H9 (cell line): ENCODE results near the gene SLC16A2. TPM values are rescaled to one million over a fixed set of nuclear protein-coding genes. Genes with fewer than 3 reads are reported as not detected.

Experiments used
- DNase-seq: peaks from one replicate; pipeline ENCODE4 v3.0.0-alpha.2; 2017
- H2AFZ ChIP-seq: one replicate; pipeline ENCODE4 v1.6.1; 2013; ENCODE audit warnings: mild to moderate bottlenecking, low read length, control low read depth, moderate library complexity
- H2AK5ac ChIP-seq: 2 replicates; pipeline ENCODE4 v1.6.1; 2013; ENCODE audit warnings: low read length, control low read depth, mixed read lengths; ENCODE audit not compliant: insufficient read length
- H2BK120ac ChIP-seq: one replicate; pipeline ENCODE4 v1.6.1; 2013; ENCODE audit warnings: low read depth, mild to moderate bottlenecking, low read length, control low read depth, inconsistent platforms; ENCODE audit not compliant: poor library complexity, severe bottlenecking
- H2BK12ac ChIP-seq: 2 replicates; pipeline ENCODE4 v1.6.1; 2013; ENCODE audit warnings: low read length, control low read depth, mixed read lengths, low read depth; ENCODE audit not compliant: insufficient read length
- H2BK15ac ChIP-seq: 2 replicates; pipeline ENCODE4 v1.6.1; 2013; ENCODE audit warnings: low read depth, low read length, control low read depth
- H2BK20ac ChIP-seq: one replicate; pipeline ENCODE4 v1.6.1; 2013; ENCODE audit warnings: low read depth, mild to moderate bottlenecking, low read length, control low read depth, inconsistent platforms; ENCODE audit not compliant: poor library complexity, severe bottlenecking
- H2BK5ac ChIP-seq: 2 replicates; pipeline ENCODE4 v1.6.1; 2013; ENCODE audit warnings: low read length, control low read depth, mixed read lengths; ENCODE audit not compliant: insufficient read length
- H3K14ac ChIP-seq: 2 replicates; pipeline ENCODE4 v1.6.1; 2013; ENCODE audit warnings: low read length, control low read depth; ENCODE audit not compliant: insufficient read depth
- H3K18ac ChIP-seq: 2 replicates; pipeline ENCODE4 v1.6.1; 2013; ENCODE audit warnings: low read depth, mild to moderate bottlenecking, mixed read lengths, low read length, control low read depth; ENCODE audit not compliant: insufficient read length
- H3K23ac ChIP-seq: 2 replicates; pipeline ENCODE4 v1.6.1; 2013; ENCODE audit warnings: low read length, control low read depth, mixed read lengths, low read depth; ENCODE audit not compliant: insufficient read length
- H3K23me2 ChIP-seq: 2 replicates; pipeline ENCODE4 v1.6.1; 2013; ENCODE audit warnings: low read depth, mild to moderate bottlenecking, mixed read lengths, low read length, control low read depth; ENCODE audit not compliant: insufficient read length, poor library complexity, severe bottlenecking
- H3K27ac ChIP-seq: 2 replicates; pipeline ENCODE4 v1.5.1; 2013; ENCODE audit warnings: low read length, control low read depth, mixed read lengths, low read depth; ENCODE audit not compliant: insufficient read length
- H3K27me3 ChIP-seq: 2 replicates; pipeline ENCODE4 v1.6.1; 2013; ENCODE audit warnings: low read length, control low read depth, inconsistent platforms; ENCODE audit not compliant: insufficient read depth
- H3K4ac ChIP-seq: 2 replicates; pipeline ENCODE4 v1.6.1; 2013; ENCODE audit warnings: low read depth, mild to moderate bottlenecking, control low read depth, inconsistent platforms, low read length, moderate library complexity
- H3K4me1 ChIP-seq: 2 replicates; pipeline ENCODE4 v1.6.1; 2013; ENCODE audit warnings: low read length, control low read depth, inconsistent platforms; ENCODE audit not compliant: insufficient read depth
- H3K4me2 ChIP-seq: 2 replicates; pipeline ENCODE4 v1.6.1; 2013; ENCODE audit warnings: low read length, control low read depth, mixed read lengths; ENCODE audit not compliant: insufficient read length, insufficient read depth
- H3K56ac ChIP-seq: 2 replicates; pipeline ENCODE4 v1.6.1; 2013; ENCODE audit warnings: low read depth, mild to moderate bottlenecking, mixed read lengths, low read length, control low read depth; ENCODE audit not compliant: insufficient read length
- H3K79me1 ChIP-seq: 2 replicates; pipeline ENCODE4 v1.6.1; 2013; ENCODE audit warnings: low read depth, mild to moderate bottlenecking, moderate library complexity, low read length, control low read depth, inconsistent platforms; ENCODE audit not compliant: insufficient read depth, poor library complexity, severe bottlenecking
- H3K79me2 ChIP-seq: 2 replicates; pipeline ENCODE4 v1.6.1; 2013; ENCODE audit warnings: low read length, control low read depth, inconsistent platforms; ENCODE audit not compliant: insufficient read depth
- H3K9ac ChIP-seq: 2 replicates; pipeline ENCODE4 v1.6.1; 2013; ENCODE audit warnings: low read length, control low read depth, mixed read lengths; ENCODE audit not compliant: insufficient read length; ENCODE audit errors: extremely low read depth
- H3K9me3 ChIP-seq: one replicate; pipeline ENCODE4 v1.6.1; 2013; ENCODE audit warnings: low read depth, low read length, inconsistent platforms; ENCODE audit not compliant: control insufficient read depth
- H3T11ph ChIP-seq: one replicate; pipeline ENCODE4 v1.6.1; 2013; ENCODE audit warnings: mild to moderate bottlenecking, low read length, control low read depth, inconsistent platforms
- H4K20me1 ChIP-seq: one replicate; pipeline ENCODE4 v1.6.1; 2013; ENCODE audit not compliant: control insufficient read depth, insufficient read length, insufficient read depth
- H4K5ac ChIP-seq: 2 replicates; pipeline ENCODE4 v1.6.1; 2013; ENCODE audit warnings: low read depth, mild to moderate bottlenecking, mixed read lengths, low read length, control low read depth; ENCODE audit not compliant: insufficient read length
- H4K8ac ChIP-seq: replicated peaks from 2 replicates; pipeline ENCODE4 v1.6.1; 2013; ENCODE audit warnings: low read length, control low read depth, mixed read lengths, low read depth; ENCODE audit not compliant: insufficient read length
- H4K91ac ChIP-seq: 2 replicates; pipeline ENCODE4 v1.6.1; 2013; ENCODE audit warnings: low read depth, mild to moderate bottlenecking, moderate library complexity, mixed read lengths, low read length, control low read depth; ENCODE audit not compliant: insufficient read length
- H3K27ac Mint-ChIP-seq, 3 experiments: 2 replicates in 2 of 3; 3 replicates in 1 of 3; pipeline ENCODE4 v1.8.0; 2020 to 2021; ENCODE audit warnings: mixed read lengths in 3 of 3, mild to moderate bottlenecking in 1 of 3, moderate library complexity in 1 of 3
- H3K27me3 Mint-ChIP-seq: 2 replicates; pipeline ENCODE4 v1.8.0; 2021; ENCODE audit warnings: low read depth, mild to moderate bottlenecking, moderate library complexity, mixed read lengths
- H3K36me3 Mint-ChIP-seq, 3 experiments: 2 replicates in 2 of 3; 3 replicates in 1 of 3; pipeline ENCODE4 v1.8.0; 2020 to 2021; ENCODE audit warnings: low read depth in 3 of 3, mixed read lengths in 3 of 3; ENCODE audit not compliant: insufficient read depth in 1 of 3
- H3K4me1 Mint-ChIP-seq, 2 experiments: 2 replicates each; pipeline ENCODE4 v1.8.0; 2020; ENCODE audit warnings: mixed read lengths in 2 of 2
- H3K4me3 Mint-ChIP-seq, 2 experiments: 2 replicates in 1 of 2; 3 replicates in 1 of 2; pipeline ENCODE4 v1.8.0; 2020 to 2021; ENCODE audit warnings: mild to moderate bottlenecking in 2 of 2, mixed read lengths in 2 of 2, moderate library complexity in 1 of 2
- H3K9me3 Mint-ChIP-seq, 2 experiments: 2 replicates in 1 of 2; 3 replicates in 1 of 2; pipeline ENCODE4 v1.8.0; 2020; ENCODE audit warnings: mild to moderate bottlenecking in 2 of 2, mixed read lengths in 2 of 2, moderate library complexity in 1 of 2
- CTCF ChIP-seq: fragments of 200-600 bp; sonication (generic); conservative IDR thresholded peaks from 3 replicates; pipeline ENCODE4 v1.8.0; 2021; ENCODE audit warnings: antibody characterized with exemption, mild to moderate bottlenecking
- WGBS: extraction: QIAGEN DNeasy Blood & Tissue Kit; methylation state at CpG from one replicate; pipeline ENCODE4 v1.1.7; 2013; ENCODE audit warnings: missing lambda C conversion rate, low lambda C conversion rate, mixed read lengths; ENCODE audit not compliant: insufficient read length; ENCODE audit errors: extremely low coverage; 5-methylcytosine and 5-hydroxymethylcytosine counted together
- total RNA-seq: library from RNA; stranded (reverse); gene quantifications from 2 replicates; pipeline ENCODE4 v1.2.1, GENCODE V29; 2021

The SLC16A2 gene
- total RNA-seq, 1 experiment from 2014 or later: 17.1 TPM

- H3K4me3 Mint-ChIP-seq: no peak overlapping the region
- Histone ChIP-seq H3K4me2 (no peak overlapping the region), H2BK5ac (no peak overlapping the region), H3K56ac (no peak overlapping the region), H3K4ac (no peak overlapping the region), H3K79me2 (no peaks in the 10 kb centered on the region), H2BK20ac (no peak overlapping the region), H3K23me2 (no peaks in the 10 kb centered on the region), H4K8ac (no peak overlapping the region), H2BK15ac (no peak overlapping the region), H4K20me1 (no peaks in the 10 kb centered on the region), H3T11ph (no peak overlapping the region), H4K91ac (no peak overlapping the region), H3K27ac (no peak overlapping the region), H3K79me1 (no peaks in the 10 kb centered on the region), H3K9me3 (peaks cover 9% of the 10 kb centered on the region), H3K4me1 (peaks cover 4% of the 10 kb centered on the region; the same call in 1 of the 2 replicates), H2AK5ac (no peak overlapping the region), H3K27me3 (no peaks in the 10 kb centered on the region), H3K14ac (no peak overlapping the region), H2BK120ac (no peak overlapping the region), H3K18ac (no peak overlapping the region), H2AFZ (no peak overlapping the region), H3K23ac (no peak overlapping the region), H4K5ac (no peak overlapping the region), H2BK12ac (no peak overlapping the region), H3K9ac (no peak overlapping the region)
- no peak for DNase-seq
- H3K27me3 Mint-ChIP-seq: no peaks in the 10 kb centered on the region
- H3K36me3 Mint-ChIP-seq: peaks cover 0 to 12% (median 0%) of the 10 kb centered on the region in 3 experiments; a peak in 4 of 7 replicates
- no peak for TF ChIP-seq CTCF
- H3K9me3 Mint-ChIP-seq: peaks cover 18 to 33% of the 10 kb centered on the region in 2 experiments
- WGBS: no CpG with 5 or more reads among the region's 1 CpG
- peaks cover 3 to 4% of the 10 kb centered on the region in 2 experiments; a peak in 3 of 4 replicates for H3K4me1 Mint-ChIP-seq
- H3K27ac Mint-ChIP-seq: no peak overlapping the region
Measured at GRCh38 chrX:74523224-74523623, 101.9 kb downstream of the SLC16A2 start.
